HT1080 (cell line): ENCODE data around the gene LMO1. TPM values are rescaled to one million over a fixed set of nuclear protein-coding genes. Genes with fewer than 3 reads are reported as not detected.
A peak's percentile ranks its signal among the peaks of the same experiment; 100 is the strongest.

Experiments
- DNase-seq: peaks from one replicate; pipeline ENCODE4 v3.0.0-alpha.2; 2015; ENCODE audit warnings: low read depth
- total RNA-seq: library from RNA; depleted of rRNA; stranded (reverse); fragments of >200 nt; shearing (Covaris generic); gene quantifications from 2 replicates; pipeline ENCODE4 v1.2.3, GENCODE V29; 2014

The LMO1 gene
- total RNA-seq, 1 experiment from 2014 or later, result 0.18 TPM

GRCh38 chr11:8249482-8249881 is 14.2 kb downstream of the LMO1 start:
- DNase-seq, result no peak

- DNase-seq, result no peak
Measured at GRCh38 chr11:8248786-8249185, 14.9 kb downstream of the LMO1 start.

GRCh38 chr11:8247312-8247711 is 16.4 kb downstream of the LMO1 start:
- DNase-seq, result no peak

GRCh38 chr11:8243458-8243857 is 20.2 kb downstream of the LMO1 start:
- no peak for DNase-seq

- no peak for DNase-seq
Measured at GRCh38 chr11:8242499-8243280, 21.0 kb downstream of the LMO1 start.

GRCh38 chr11:8242118-8242475 is 21.6 kb downstream of the LMO1 start:
- DNase-seq, result no peak

GRCh38 chr11:8241373-8242117 is 22.1 kb downstream of the LMO1 start:
- no peak for DNase-seq

GRCh38 chr11:8239536-8240228 is 24.0 kb downstream of the LMO1 start:
- DNase-seq, result no peak

- no peak for DNase-seq
Measured at GRCh38 chr11:8239040-8239439, 24.6 kb downstream of the LMO1 start.

GRCh38 chr11:8237453-8237852 is 26.2 kb downstream of the LMO1 start:
- no peak for DNase-seq

GRCh38 chr11:8235925-8236324 is 27.8 kb downstream of the LMO1 start:
- DNase-seq, result no peak

GRCh38 chr11:8234910-8235309 is 28.8 kb downstream of the LMO1 start:
- DNase-seq, result no peak

GRCh38 chr11:8234425-8234821 is 29.3 kb downstream of the LMO1 start:
- peak; percentile 46 for DNase-seq

GRCh38 chr11:8233691-8234424 is 29.8 kb downstream of the LMO1 start:
- DNase-seq, result peak; percentile 74

GRCh38 chr11:8232849-8233606 is 30.6 kb downstream of the LMO1 start:
- no peak for DNase-seq

- no peak for DNase-seq
Measured at GRCh38 chr11:8232414-8232813, 31.3 kb downstream of the LMO1 start.

- no peak for DNase-seq
Measured at GRCh38 chr11:8231979-8232378, 31.7 kb downstream of the LMO1 start.

GRCh38 chr11:8230921-8231847 is 32.5 kb downstream of the LMO1 start:
- no peak for DNase-seq

GRCh38 chr11:8230178-8230859 is 33.4 kb downstream of the LMO1 start:
- DNase-seq, result no peak
